Measurements from ENCODE around the gene RPL41.

RPL41 gene

DNA sequence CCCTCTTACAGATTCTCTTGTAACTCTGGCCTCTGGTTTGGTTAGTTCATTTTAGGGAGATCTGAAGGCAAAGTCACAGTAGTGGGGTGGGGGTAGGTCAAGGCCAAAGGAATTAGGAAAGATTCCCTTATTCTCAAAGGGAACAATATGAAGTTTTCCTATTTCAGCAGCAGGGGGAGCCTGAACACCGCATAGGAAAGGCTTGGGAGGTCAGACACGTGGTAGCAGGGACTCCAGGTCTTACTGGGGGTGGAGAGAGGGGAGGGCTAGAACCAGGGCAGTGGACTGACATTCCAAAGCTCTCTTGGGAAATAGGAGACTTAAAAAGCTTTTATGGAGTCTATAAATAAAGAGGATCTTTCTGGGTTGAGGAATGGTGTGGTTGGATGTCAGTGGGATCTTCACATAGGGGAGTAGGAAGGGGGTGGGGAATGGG, 2.9 kb downstream of the RPL41 start:
- DNase-seq (ENCODE audit: low read depth), result peak; percentile 74
- H3K4me3 ChIP-seq (ENCODE audit: low read depth, low read length), result peak overlapping the region; percentile 96
- TF ChIP-seq, protein P1, sequence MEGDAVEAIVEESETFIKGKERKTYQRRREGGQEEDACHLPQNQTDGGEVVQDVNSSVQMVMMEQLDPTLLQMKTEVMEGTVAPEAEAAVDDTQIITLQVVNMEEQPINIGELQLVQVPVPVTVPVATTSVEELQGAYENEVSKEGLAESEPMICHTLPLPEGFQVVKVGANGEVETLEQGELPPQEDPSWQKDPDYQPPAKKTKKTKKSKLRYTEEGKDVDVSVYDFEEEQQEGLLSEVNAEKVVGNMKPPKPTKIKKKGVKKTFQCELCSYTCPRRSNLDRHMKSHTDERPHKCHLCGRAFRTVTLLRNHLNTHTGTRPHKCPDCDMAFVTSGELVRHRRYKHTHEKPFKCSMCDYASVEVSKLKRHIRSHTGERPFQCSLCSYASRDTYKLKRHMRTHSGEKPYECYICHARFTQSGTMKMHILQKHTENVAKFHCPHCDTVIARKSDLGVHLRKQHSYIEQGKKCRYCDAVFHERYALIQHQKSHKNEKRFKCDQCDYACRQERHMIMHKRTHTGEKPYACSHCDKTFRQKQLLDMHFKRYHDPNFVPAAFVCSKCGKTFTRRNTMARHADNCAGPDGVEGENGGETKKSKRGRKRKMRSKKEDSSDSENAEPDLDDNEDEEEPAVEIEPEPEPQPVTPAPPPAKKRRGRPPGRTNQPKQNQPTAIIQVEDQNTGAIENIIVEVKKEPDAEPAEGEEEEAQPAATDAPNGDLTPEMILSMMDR (IDR thresholded peaks at IDR 0.05; ENCODE audit: control insufficient read depth, extremely low read depth, insufficient read depth), result peak; percentile 82

DNA sequence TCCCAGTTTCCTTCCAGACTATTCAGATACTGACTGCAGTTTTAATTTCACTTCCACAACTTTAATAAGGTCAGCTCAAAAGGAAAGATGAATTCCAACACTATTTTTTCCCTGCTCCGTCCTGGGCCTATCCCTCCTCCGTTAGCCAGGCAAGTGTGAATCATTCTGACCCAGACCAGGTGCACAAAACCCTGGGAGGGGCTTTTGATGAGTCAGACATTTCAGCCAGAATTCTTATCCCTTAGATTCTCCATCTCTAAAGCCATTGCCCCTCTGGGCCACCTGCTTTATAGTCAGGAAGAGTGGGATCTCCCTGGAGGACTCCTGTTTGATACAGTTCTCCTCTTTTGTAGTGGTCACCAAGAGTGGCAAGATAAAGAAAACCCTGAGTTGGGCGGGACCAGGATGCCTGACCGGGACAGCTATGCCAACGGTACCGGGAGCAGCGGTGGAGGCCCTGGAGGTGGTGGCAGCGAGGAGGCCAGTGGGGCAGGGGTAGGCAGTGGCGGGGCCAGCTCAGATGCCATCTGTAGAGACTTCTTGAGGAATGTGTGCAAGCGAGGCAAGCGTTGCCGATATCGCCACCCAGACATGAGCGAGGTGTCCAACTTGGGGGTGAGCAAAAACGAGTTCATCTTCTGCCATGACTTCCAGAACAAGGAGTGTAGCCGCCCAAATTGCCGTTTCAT, 3.9 kb downstream of the RPL41 start:
- DNase-seq (ENCODE audit: low read depth), result no peak
- TF ChIP-seq, protein P1 (IDR thresholded peaks at IDR 0.05; ENCODE audit: control insufficient read depth, extremely low read depth, insufficient read depth), result no peak
- H3K4me3 ChIP-seq (ENCODE audit: low read depth, low read length), result no peak overlapping the region

DNA sequence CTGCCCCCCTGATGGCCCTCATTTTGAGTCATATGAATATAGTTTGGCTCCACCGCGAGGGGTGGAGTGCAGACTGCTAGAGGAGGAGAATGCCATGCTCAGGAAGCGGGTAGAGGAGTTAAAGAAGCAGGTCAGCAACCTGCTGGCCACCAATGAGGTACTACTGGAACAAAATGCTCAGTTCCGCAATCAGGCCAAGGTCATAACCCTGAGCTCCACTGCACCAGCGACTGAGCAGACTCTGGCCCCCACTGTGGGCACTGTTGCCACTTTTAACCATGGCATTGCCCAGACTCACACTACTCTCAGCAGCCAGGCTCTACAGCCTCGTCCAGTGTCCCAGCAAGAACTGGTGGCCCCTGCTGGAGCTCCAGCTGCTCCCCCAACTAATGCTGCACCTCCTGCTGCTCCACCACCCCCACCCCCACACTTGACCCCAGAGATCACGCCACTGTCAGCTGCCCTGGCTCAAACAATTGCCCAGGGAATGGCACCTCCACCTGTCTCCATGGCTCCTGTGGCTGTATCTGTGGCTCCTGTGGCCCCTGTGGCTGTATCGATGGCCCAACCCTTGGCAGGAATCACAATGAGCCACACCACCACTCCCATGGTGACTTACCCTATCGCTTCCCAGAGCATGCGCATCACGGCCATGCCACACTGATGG, 4.9 kb downstream of the RPL41 start:
- H3K4me3 ChIP-seq (ENCODE audit: low read depth, low read length), result no peak overlapping the region
- no peak for DNase-seq (ENCODE audit: low read depth)
- TF ChIP-seq, protein P1 (IDR thresholded peaks at IDR 0.05; ENCODE audit: control insufficient read depth, extremely low read depth, insufficient read depth), result no peak

DNA sequence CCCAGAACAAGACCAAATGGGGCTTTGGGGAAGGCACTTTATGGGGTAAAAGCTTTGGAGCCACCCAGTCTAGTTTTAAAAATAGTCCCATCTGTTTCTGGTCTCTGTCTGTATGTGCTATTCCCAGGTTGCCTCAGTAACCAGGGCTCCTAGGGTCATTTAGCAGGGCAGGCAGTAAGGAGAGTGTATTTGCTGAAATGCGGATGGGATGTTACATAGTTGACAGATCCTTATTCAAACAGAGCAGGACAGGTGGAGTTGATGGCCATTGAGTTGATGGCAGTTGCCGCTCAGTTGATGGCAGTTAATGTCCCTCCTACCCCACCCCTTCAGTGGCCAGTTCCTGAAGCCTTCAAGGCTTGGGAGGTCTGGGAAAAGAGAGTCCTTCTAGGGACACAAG, 6.2 kb downstream of the RPL41 start:
- no peak for DNase-seq (ENCODE audit: low read depth)
- no peak overlapping the region for H3K4me3 ChIP-seq (ENCODE audit: low read depth, low read length)
- TF ChIP-seq, protein P1 (IDR thresholded peaks at IDR 0.05; ENCODE audit: control insufficient read depth, extremely low read depth, insufficient read depth), result no peak

DNA sequence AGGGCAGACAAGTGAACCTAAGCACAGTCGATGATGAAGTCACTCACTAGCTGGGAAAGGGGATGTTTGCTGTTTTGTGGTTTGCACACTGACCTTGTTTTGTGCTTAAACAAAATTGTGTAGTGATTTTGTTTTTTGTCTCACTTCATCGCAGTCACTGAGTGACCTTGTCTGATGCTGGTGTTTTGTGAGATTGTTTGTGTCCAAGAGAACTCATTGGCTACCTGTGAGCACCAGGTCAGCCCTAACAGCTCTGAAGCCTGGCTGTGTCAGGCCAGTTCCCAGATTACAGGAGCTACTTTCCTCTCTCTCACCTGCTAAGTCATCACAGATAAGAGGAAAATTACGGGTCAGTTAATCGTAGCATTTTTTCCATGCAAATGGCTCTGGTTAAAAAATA, 7.7 kb downstream of the RPL41 start:
- H3K4me3 ChIP-seq (ENCODE audit: low read depth, low read length), result no peak overlapping the region
- DNase-seq (ENCODE audit: low read depth), result no peak
- TF ChIP-seq, protein P1 (IDR thresholded peaks at IDR 0.05; ENCODE audit: control insufficient read depth, extremely low read depth, insufficient read depth), result no peak

DNA sequence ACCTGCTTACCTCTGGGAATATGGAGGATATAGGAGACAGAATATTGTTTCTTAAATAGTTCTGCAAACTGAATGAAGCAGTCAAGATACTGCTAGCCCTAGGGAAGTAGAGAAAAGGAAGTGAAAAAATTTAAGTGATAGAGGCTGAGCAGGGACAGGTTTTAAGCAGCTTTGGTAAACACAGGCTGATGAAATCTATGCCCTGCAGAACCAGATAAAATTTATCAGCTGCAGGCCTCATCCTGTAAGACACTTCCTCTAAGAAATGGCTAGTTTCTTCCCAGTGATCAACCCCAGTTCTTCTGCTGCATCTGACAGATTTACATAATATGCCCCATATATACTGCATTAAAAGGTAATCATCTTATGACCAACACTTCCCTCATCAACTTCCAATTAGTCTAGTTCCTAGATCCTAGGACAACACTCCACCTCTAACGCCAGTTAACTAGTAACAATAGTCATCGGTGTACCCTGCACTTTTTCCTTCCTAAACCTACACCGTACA, 10.4 kb downstream of the RPL41 start:
- peak overlapping the region; percentile 49 for H3K4me3 ChIP-seq (ENCODE audit: low read depth, low read length)
- DNase-seq (ENCODE audit: low read depth), result no peak
- TF ChIP-seq, protein P1 (IDR thresholded peaks at IDR 0.05; ENCODE audit: control insufficient read depth, extremely low read depth, insufficient read depth), result no peak

All from LNCaP clone FGC (cell line).